Measurements from ENCODE around the gene EEFSEC. TPM values are rescaled to one million over a fixed set of nuclear protein-coding genes. Genes with fewer than 3 reads are reported as not detected.

The EEFSEC gene
- total and polyA plus RNA-seq, 2 experiments from 2014 or later: 10.1 to 16.2 TPM

GRCh38 chr3:128285967-128286321 lies 132.7 kb downstream of the EEFSEC start:
- Mint-ChIP-seq H3K9me3 (no peaks in the 10 kb centered on the region; the same call in 2 of the 3 replicates), H3K4me1 (peaks cover 55% of the 10 kb centered on the region), H3K27ac (no peak overlapping the region), H3K27me3 (ENCODE audit: insufficient read depth, low read depth, poor library complexity) (peaks cover 33% of the 10 kb centered on the region), H3K4me3 (no peak overlapping the region), H3K36me3 (ENCODE audit: low read depth) (no peaks in the 10 kb centered on the region; the same call in 1 of the 3 replicates)
- no peaks in the 10 kb centered on the region for H3K79me2 ChIP-seq (replicated peaks; ENCODE audit: insufficient read depth)
- ATAC-seq (no peak), DNase-seq (ENCODE audit: low spot score) (no peak)
- H3K4me2 ChIP-seq: no peak overlapping the region
- no peak overlapping the region for H2AFZ ChIP-seq
- 0 out of 2 replicates have a peak, but pooled peaks cover 3% of the 10 kb centered on the region for H3K9me2 ChIP-seq (ENCODE audit: insufficient read depth)
- H3F3A ChIP-seq (replicated peaks; ENCODE audit: low read depth): no peaks in the 10 kb centered on the region
- TF ChIP-seq CREB1 (CRISPR knock-in tag; IDR thresholded peaks at IDR 0.05; ENCODE audit: low read depth) (no peak), EZH2 (IDR thresholded peaks at IDR 0.05; ENCODE audit: low read depth, unreplicated experiment) (no peak), CTCF (conservative IDR thresholded peaks at IDR 0.05; ENCODE audit: low read depth in 2 of 2) (no peak), ZNF114 (CRISPR knock-in tag; IDR thresholded peaks at IDR 0.05) (no peak), EZH2phosphoT487 (IDR thresholded peaks at IDR 0.05; ENCODE audit: unreplicated experiment) (no peak), REST (IDR thresholded peaks at IDR 0.05; ENCODE audit: unreplicated experiment) (no peak), ZNF331 (CRISPR knock-in tag; IDR thresholded peaks at IDR 0.05; ENCODE audit: low read depth) (no peak), POLR2AphosphoS5 (IDR thresholded peaks at IDR 0.05; ENCODE audit: low read depth) (no peak), ETS1 (IDR thresholded peaks at IDR 0.05) (no peak), JUNB (IDR thresholded peaks at IDR 0.05; ENCODE audit: unreplicated experiment) (no peak), NANOG (IDR thresholded peaks at IDR 0.05; ENCODE audit: borderline replicate concordance) (no peak), ZNF462 (CRISPR knock-in tag; IDR thresholded peaks at IDR 0.05) (no peak), STAT1 (IDR thresholded peaks at IDR 0.05; ENCODE audit: unreplicated experiment) (no peak)
- H3K36me3 ChIP-seq (ENCODE audit: insufficient read depth): no peaks in the 10 kb centered on the region
- no peak overlapping the region for H3K4me3 ChIP-seq
- H3K27ac ChIP-seq (ENCODE audit: low read depth): no peak overlapping the region
- peaks cover 42% of the 10 kb centered on the region for H3K4me1 ChIP-seq (ENCODE audit: insufficient read depth)
- no peaks in the 10 kb centered on the region for H4K20me1 ChIP-seq (replicated peaks; ENCODE audit: insufficient read depth)
- H3K27me3 ChIP-seq (ENCODE audit: insufficient read depth): no peaks in the 10 kb centered on the region; the same call in 1 of the 2 replicates
